Measurements from ENCODE around the gene SPOCK1.

DNA sequence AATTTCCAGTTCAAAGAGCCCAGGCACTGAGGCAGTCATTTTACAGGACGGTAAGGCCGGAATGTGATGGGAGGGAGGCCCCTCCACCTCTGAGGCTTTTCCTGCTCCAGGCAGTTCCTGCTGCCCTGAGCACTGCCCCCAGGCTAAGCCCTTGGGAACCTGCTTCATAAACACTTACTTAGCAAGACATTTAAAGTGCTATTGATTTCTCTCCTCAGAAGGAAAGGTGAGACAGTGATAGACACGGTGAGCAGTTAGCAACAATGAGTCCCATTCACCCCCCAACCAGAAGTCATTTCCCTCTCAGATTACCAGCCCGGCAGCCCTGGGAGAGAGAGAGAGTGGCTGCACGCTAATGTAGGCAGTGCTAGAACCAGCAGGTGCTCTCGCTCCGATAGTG lies 462.5 kb downstream of the SPOCK1 start:
- TF ChIP-seq, protein P1, sequence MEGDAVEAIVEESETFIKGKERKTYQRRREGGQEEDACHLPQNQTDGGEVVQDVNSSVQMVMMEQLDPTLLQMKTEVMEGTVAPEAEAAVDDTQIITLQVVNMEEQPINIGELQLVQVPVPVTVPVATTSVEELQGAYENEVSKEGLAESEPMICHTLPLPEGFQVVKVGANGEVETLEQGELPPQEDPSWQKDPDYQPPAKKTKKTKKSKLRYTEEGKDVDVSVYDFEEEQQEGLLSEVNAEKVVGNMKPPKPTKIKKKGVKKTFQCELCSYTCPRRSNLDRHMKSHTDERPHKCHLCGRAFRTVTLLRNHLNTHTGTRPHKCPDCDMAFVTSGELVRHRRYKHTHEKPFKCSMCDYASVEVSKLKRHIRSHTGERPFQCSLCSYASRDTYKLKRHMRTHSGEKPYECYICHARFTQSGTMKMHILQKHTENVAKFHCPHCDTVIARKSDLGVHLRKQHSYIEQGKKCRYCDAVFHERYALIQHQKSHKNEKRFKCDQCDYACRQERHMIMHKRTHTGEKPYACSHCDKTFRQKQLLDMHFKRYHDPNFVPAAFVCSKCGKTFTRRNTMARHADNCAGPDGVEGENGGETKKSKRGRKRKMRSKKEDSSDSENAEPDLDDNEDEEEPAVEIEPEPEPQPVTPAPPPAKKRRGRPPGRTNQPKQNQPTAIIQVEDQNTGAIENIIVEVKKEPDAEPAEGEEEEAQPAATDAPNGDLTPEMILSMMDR (IDR thresholded peaks at IDR 0.05) = no peak
- TF ChIP-seq POLR2A (IDR thresholded peaks at IDR 0.05) = no peak

Measured in Peyer's patch (tissue), 4 donors.